Fibroblast of lung (primary cell): Measurements from ENCODE around the gene DEPDC5. TPM values are rescaled to one million over a fixed set of nuclear protein-coding genes. Genes with fewer than 3 reads are reported as not detected.

Experiments used
- DNase-seq, 2 donors: peaks; one replicate each; pipeline versions ENCODE4 v3.0.0 to v3.0.0-alpha.2; 2010; ENCODE audit warnings: low read depth in 2 of 2
- H2AFZ ChIP-seq: 2 replicates; pipeline ENCODE4 v1.5.1; 2012; ENCODE audit warnings: low read length, control low read depth, inconsistent platforms
- H3K27ac ChIP-seq: 2 replicates; pipeline ENCODE4 v1.5.1; 2011; ENCODE audit warnings: low read length, control low read depth; ENCODE audit not compliant: insufficient read depth
- H3K27me3 ChIP-seq: 2 replicates; pipeline ENCODE4 v1.5.1; 2011; ENCODE audit warnings: mild to moderate bottlenecking, low read length; ENCODE audit not compliant: control insufficient read depth, insufficient read depth
- H3K36me3 ChIP-seq: 2 replicates; pipeline ENCODE4 v1.5.1; 2011; ENCODE audit warnings: low read length; ENCODE audit not compliant: control insufficient read depth, insufficient read depth
- H3K4me1 ChIP-seq: 2 replicates; pipeline ENCODE4 v1.5.1; 2011; ENCODE audit warnings: low read length; ENCODE audit not compliant: control insufficient read depth, insufficient read depth; ENCODE audit errors: extremely low read depth
- H3K4me2 ChIP-seq: 2 replicates; pipeline ENCODE4 v1.5.1; 2011; ENCODE audit warnings: low read length, control low read depth; ENCODE audit not compliant: insufficient read depth; ENCODE audit errors: extremely low read depth
- H3K4me3 ChIP-seq, 4 experiments: fragments of 200-600 bp in 1 of 4; sonication (generic) in 1 of 4; replicated peaks in 1 of 4; 2 replicates each; pipeline ENCODE4 v1.5.1; 2011 to 2016; ENCODE audit warnings: low read length in 4 of 4, low read depth in 3 of 4, mild to moderate bottlenecking in 3 of 4, control low read depth in 2 of 4, inconsistent platforms in 1 of 4, mixed read lengths in 1 of 4; ENCODE audit not compliant: insufficient read depth in 1 of 4; ENCODE audit errors: control extremely low read depth in 1 of 4
- H3K79me2 ChIP-seq: 2 replicates; pipeline ENCODE4 v1.5.1; 2012; ENCODE audit warnings: mild to moderate bottlenecking, low read length, inconsistent platforms; ENCODE audit not compliant: control insufficient read depth, insufficient read depth
- H3K9ac ChIP-seq: 2 replicates; pipeline ENCODE4 v1.5.1; 2011; ENCODE audit warnings: mild to moderate bottlenecking, low read length, control low read depth; ENCODE audit not compliant: insufficient read depth
- H3K9me3 ChIP-seq: 2 replicates; pipeline ENCODE4 v1.5.1; 2012; ENCODE audit warnings: low read depth, low read length; ENCODE audit not compliant: control insufficient read depth, insufficient read depth
- H4K20me1 ChIP-seq: 2 replicates; pipeline ENCODE4 v1.5.1; 2011; ENCODE audit warnings: low read length; ENCODE audit not compliant: control insufficient read depth, insufficient read depth; ENCODE audit errors: extremely low read depth
- EZH2 ChIP-seq: IDR thresholded peaks from 2 replicates; pipeline ENCODE4 v1.5.1; 2012; ENCODE audit warnings: low read length, control low read depth, mild to moderate bottlenecking; ENCODE audit errors: missing control alignments
- polyA plus RNA-seq, 2 donors: library from polyadenylated mRNA; depleted of rRNA in 1 of 2; stranded (reverse) in 1 of 2; unstranded in 1 of 2; fragments of >200 nt; gene quantifications; 2 replicates each; pipeline ENCODE4 v1.2.1, GENCODE V29; 2011 to 2012; ENCODE audit warnings: missing spikeins in 1 of 2
- total RNA-seq: library from RNA; depleted of rRNA; stranded (reverse); fragments of >200 nt; gene quantifications from 2 replicates; pipeline ENCODE4 v1.2.1, GENCODE V29; 2014
- TF ChIP-seq, protein P1 (sequence below), 2 donors: IDR thresholded peaks in 1 of 2; conservative IDR thresholded peaks in 1 of 2; 1 replicate in 1 of 2; 2 replicates in 1 of 2; pipeline ENCODE4 v1.5.1; 2011 to 2012; ENCODE audit warnings: low read length in 2 of 2, control low read depth in 1 of 2, inconsistent platforms in 1 of 2, low read depth in 1 of 2, mild to moderate bottlenecking in 1 of 2

Gene DEPDC5
- total and polyA plus RNA-seq, 2 donors (not counting 1 experiment from before 2014, with no cell fraction given), result 10.4 to 10.7 TPM

- no peaks in the 10 kb centered on the region for H3K9me3 ChIP-seq
- H3K4me3 ChIP-seq, result no peak overlapping the region
- DNase-seq, result no peak
- no peaks in the 10 kb centered on the region for H4K20me1 ChIP-seq
- no peaks in the 10 kb centered on the region for H3K27me3 ChIP-seq
- no peak overlapping the region for H3K9ac ChIP-seq
- no peak for TF ChIP-seq EZH2
- TF ChIP-seq, protein P1, sequence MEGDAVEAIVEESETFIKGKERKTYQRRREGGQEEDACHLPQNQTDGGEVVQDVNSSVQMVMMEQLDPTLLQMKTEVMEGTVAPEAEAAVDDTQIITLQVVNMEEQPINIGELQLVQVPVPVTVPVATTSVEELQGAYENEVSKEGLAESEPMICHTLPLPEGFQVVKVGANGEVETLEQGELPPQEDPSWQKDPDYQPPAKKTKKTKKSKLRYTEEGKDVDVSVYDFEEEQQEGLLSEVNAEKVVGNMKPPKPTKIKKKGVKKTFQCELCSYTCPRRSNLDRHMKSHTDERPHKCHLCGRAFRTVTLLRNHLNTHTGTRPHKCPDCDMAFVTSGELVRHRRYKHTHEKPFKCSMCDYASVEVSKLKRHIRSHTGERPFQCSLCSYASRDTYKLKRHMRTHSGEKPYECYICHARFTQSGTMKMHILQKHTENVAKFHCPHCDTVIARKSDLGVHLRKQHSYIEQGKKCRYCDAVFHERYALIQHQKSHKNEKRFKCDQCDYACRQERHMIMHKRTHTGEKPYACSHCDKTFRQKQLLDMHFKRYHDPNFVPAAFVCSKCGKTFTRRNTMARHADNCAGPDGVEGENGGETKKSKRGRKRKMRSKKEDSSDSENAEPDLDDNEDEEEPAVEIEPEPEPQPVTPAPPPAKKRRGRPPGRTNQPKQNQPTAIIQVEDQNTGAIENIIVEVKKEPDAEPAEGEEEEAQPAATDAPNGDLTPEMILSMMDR (conservative IDR thresholded peaks at IDR 0.05 in 1 of 2, IDR thresholded peaks at IDR 0.05 in 1 of 2; ENCODE audit: low read depth in 1 of 2, low read length in 2 of 2), result no peak
- no peak overlapping the region for H3K4me2 ChIP-seq
- no peaks in the 10 kb centered on the region for H3K79me2 ChIP-seq
- no peak overlapping the region for H3K27ac ChIP-seq
- H2AFZ ChIP-seq, result no peak overlapping the region
- H3K36me3 ChIP-seq, result no peaks in the 10 kb centered on the region
- H3K4me1 ChIP-seq, result no peaks in the 10 kb centered on the region
Measured at GRCh38 chr22:31912407-31912743, 158.6 kb downstream of the DEPDC5 start.

- H3K36me3 ChIP-seq, result no peaks in the 10 kb centered on the region
- TF ChIP-seq, protein P1 (conservative IDR thresholded peaks at IDR 0.05 in 1 of 2, IDR thresholded peaks at IDR 0.05 in 1 of 2; ENCODE audit: low read depth in 1 of 2, low read length in 2 of 2), result no peak
- no peak for TF ChIP-seq EZH2
- H4K20me1 ChIP-seq, result no peaks in the 10 kb centered on the region
- DNase-seq, result no peak
- H2AFZ ChIP-seq, result no peak overlapping the region
- H3K9me3 ChIP-seq, result no peaks in the 10 kb centered on the region
- no peak overlapping the region for H3K9ac ChIP-seq
- H3K4me2 ChIP-seq, result no peak overlapping the region
- no peaks in the 10 kb centered on the region for H3K79me2 ChIP-seq
- H3K4me3 ChIP-seq, result no peak overlapping the region
- H3K4me1 ChIP-seq, result no peaks in the 10 kb centered on the region
- H3K27ac ChIP-seq, result no peak overlapping the region
- no peaks in the 10 kb centered on the region for H3K27me3 ChIP-seq
Measured at GRCh38 chr22:31915586-31915985, 161.8 kb downstream of the DEPDC5 start.

DNA sequence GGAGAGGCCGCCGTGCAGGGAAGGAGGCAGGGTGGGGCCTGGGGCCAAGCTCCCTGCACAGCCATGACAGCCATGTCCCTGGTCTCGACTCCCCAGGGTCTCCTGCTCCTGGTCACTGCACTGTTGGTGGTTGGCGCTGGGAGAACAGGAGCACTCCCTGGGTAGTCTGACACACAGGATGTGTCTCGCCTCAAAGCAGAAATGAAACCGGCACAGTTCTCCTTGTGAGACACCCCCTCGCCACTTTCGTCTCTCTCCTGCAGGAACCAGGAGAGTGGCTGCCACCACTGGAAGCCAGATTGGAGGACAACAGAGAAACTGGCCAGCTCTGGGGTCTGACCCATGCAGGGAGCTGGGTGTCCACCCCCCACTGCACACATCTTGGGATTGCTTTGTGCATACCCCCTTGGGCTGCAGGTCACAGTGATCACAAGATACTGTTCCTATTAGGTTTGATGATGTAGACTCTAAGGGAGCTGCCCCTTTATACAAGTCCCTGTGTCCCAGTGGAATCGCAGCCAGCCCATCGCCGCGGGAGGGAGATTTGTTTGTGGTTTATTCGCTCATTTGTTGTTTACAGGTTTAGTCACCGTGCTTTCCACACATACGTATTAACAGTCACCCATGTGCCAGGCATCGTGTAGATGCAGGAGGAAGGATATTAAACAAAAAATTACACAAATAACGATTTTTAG lies 163.6 kb downstream of the DEPDC5 start:
- H3K9me3 ChIP-seq, result no peaks in the 10 kb centered on the region
- H3K4me2 ChIP-seq, result no peak overlapping the region
- H2AFZ ChIP-seq, result no peak overlapping the region
- no peaks in the 10 kb centered on the region for H3K4me1 ChIP-seq
- H3K4me3 ChIP-seq, result no peak overlapping the region
- no peak overlapping the region for H3K27ac ChIP-seq
- H4K20me1 ChIP-seq, result no peaks in the 10 kb centered on the region
- no peaks in the 10 kb centered on the region for H3K79me2 ChIP-seq
- H3K9ac ChIP-seq, result no peak overlapping the region
- H3K27me3 ChIP-seq, result no peaks in the 10 kb centered on the region
- H3K36me3 ChIP-seq, result no peaks in the 10 kb centered on the region
- no peak for DNase-seq
- no peak for TF ChIP-seq EZH2
- TF ChIP-seq, protein P1 (conservative IDR thresholded peaks at IDR 0.05 in 1 of 2, IDR thresholded peaks at IDR 0.05 in 1 of 2; ENCODE audit: low read depth in 1 of 2, low read length in 2 of 2), result no peak
